HepG2 (cell line): ENCODE data around the gene MAPK4. TPM values are rescaled to one million over a fixed set of nuclear protein-coding genes. Genes with fewer than 3 reads are reported as not detected.

Source experiments
- ATAC-seq: fragments of 200-7000 bp; cut with Tn5 transposase; 3 replicates; pipeline ENCODE4 v1.9.1; 2020; ENCODE audit warnings: mild to moderate bottlenecking, moderate library complexity
- BruUV-seq: library from RNA; stranded (reverse); fragments of 400-500 nt; replicated peaks from 2 replicates; lab custom pipeline; 2021; lab: Mats Ljungman, UMichigan
- CTCF ChIA-PET: fragments of 300-600 bp; formaldehyde crosslinking; extraction: SDS; loops from one replicate; lab custom pipeline; 2021; ENCODE audit warnings: low total read pairs, inconsistent platforms, low intra/inter-chr PET ratio; lab: Yijun Ruan, JAX
- POLR2A ChIA-PET: fragments of 350-600 bp; sonication (Branson Sonifier 250); formaldehyde crosslinking; loops from one replicate; lab custom pipeline; 2020; ENCODE audit warnings: antibody characterized with exemption, inconsistent platforms; lab: Yijun Ruan, JAX
- DNase-seq: peaks from one replicate; pipeline ENCODE4 v3.0.0-alpha.2; 2015; ENCODE audit warnings: low spot score
- FAIRE-seq: peaks from 3 replicates; lab custom pipeline; 2011; peaks lifted over from hg19 to GRCh38; lab: Jason Lieb, UNC
- H2AFZ ChIP-seq: one replicate; pipeline ENCODE4 v1.6.1; 2011; ENCODE audit warnings: low read length, inconsistent platforms
- H3K27ac ChIP-seq: fragments of 300-600 bp; 3 replicates; pipeline ENCODE4 v1.8.0; 2011; ENCODE audit warnings: mixed run types, mild to moderate bottlenecking, mixed read lengths, low read length, inconsistent platforms; ENCODE audit not compliant: insufficient read depth; ENCODE audit errors: extremely low read length
- H3K27me3 ChIP-seq, 2 experiments: fragments of 200-600 bp in 1 of 2; 2 replicates in 1 of 2; 3 replicates in 1 of 2; pipeline versions ENCODE4 v1.6.0 to v1.8.0; 2011; ENCODE audit warnings: low read length in 2 of 2, mild to moderate bottlenecking in 2 of 2, moderate library complexity in 2 of 2, inconsistent platforms in 1 of 2; ENCODE audit not compliant: insufficient read depth in 2 of 2, control insufficient read depth in 1 of 2
- H3K36me3 ChIP-seq, 2 experiments: fragments of 200-600 bp in 1 of 2; replicated peaks in 1 of 2; 2 replicates in 1 of 2; 3 replicates in 1 of 2; pipeline versions ENCODE4 v1.5.1 to v1.8.0; 2011; ENCODE audit warnings: low read length in 2 of 2, inconsistent platforms in 1 of 2; ENCODE audit not compliant: insufficient read depth in 2 of 2, control insufficient read depth in 1 of 2
- H3K4me1 ChIP-seq: 2 replicates; pipeline ENCODE4 v1.5.1; 2012; ENCODE audit warnings: low read length, inconsistent platforms; ENCODE audit not compliant: insufficient read depth
- H3K4me2 ChIP-seq: 2 replicates; pipeline ENCODE4 v1.6.0; 2011; ENCODE audit warnings: low read depth, low read length, inconsistent platforms
- H3K4me3 ChIP-seq, 3 experiments: fragments of 200-600 bp in 1 of 3; sonication (generic), shearing (Covaris generic) in 1 of 3; replicated peaks in 1 of 3; 2 replicates each; pipeline ENCODE4 v1.5.1; 2011 to 2016; ENCODE audit warnings: low read length in 3 of 3, inconsistent platforms in 2 of 3, low read depth in 2 of 3, mild to moderate bottlenecking in 2 of 3, control low read depth in 1 of 3, mixed read lengths in 1 of 3; ENCODE audit not compliant: insufficient read depth in 1 of 3
- H3K79me2 ChIP-seq: one replicate; pipeline ENCODE4 v1.6.1; 2011; ENCODE audit warnings: low read length, inconsistent platforms; ENCODE audit not compliant: insufficient read depth
- H3K9ac ChIP-seq: 2 replicates; pipeline ENCODE4 v1.6.0; 2011; ENCODE audit warnings: mild to moderate bottlenecking, low read depth, low read length, inconsistent platforms; ENCODE audit not compliant: insufficient read depth
- H3K9me3 ChIP-seq: 2 replicates; pipeline ENCODE4 v1.5.1; 2012; ENCODE audit warnings: mild to moderate bottlenecking, low read length
- H4K20me1 ChIP-seq: 2 replicates; pipeline ENCODE4 v1.6.0; 2011; ENCODE audit warnings: inconsistent platforms, mild to moderate bottlenecking, low read length, moderate library complexity; ENCODE audit not compliant: insufficient read depth
- HINFP ChIP-seq: sonication (generic); formaldehyde crosslinking; IDR thresholded peaks from 2 replicates; pipeline ENCODE4 v1.4.0; 2020; ENCODE audit warnings: low read depth, mild to moderate bottlenecking, missing genetic modification reagents
- NR2C2 ChIP-seq: sonication (generic); formaldehyde crosslinking; IDR thresholded peaks from 2 replicates; pipeline ENCODE4 v1.4.0; 2020; ENCODE audit warnings: missing genetic modification reagents, mild to moderate bottlenecking, moderate library complexity, borderline replicate concordance
- TARDBP ChIP-seq: sonication (generic); formaldehyde crosslinking; IDR thresholded peaks from 2 replicates; pipeline ENCODE4 v1.8.0; 2022; ENCODE audit warnings: mild to moderate bottlenecking, missing genetic modification reagents
- THAP8 ChIP-seq: sonication (generic); formaldehyde crosslinking; IDR thresholded peaks from 2 replicates; pipeline ENCODE4 v1.5.1; 2020; ENCODE audit warnings: missing genetic modification reagents, mild to moderate bottlenecking, borderline replicate concordance
- ZFP41 ChIP-seq: sonication (generic); formaldehyde crosslinking; IDR thresholded peaks from 2 replicates; pipeline ENCODE4 v1.4.0; 2020; ENCODE audit warnings: mild to moderate bottlenecking, missing genetic modification reagents, borderline replicate concordance
- ZNF615 ChIP-seq: sonication (generic); formaldehyde crosslinking; IDR thresholded peaks from 2 replicates; pipeline ENCODE4 v1.5.0; 2020; ENCODE audit warnings: mild to moderate bottlenecking, missing genetic modification reagents, borderline replicate concordance
- WGBS: methylation state at CpG from one replicate; pipeline ENCODE4 v1.1.6; 2017; ENCODE audit warnings: low lambda C conversion rate; 5-methylcytosine and 5-hydroxymethylcytosine counted together
- in situ Hi-C: cut with HindIII; loops from 2 replicates; pipeline ENCODE4 v1.10.0; 2017; ENCODE audit warnings: low pct_unique_long_range_greater_than_20kb; ENCODE audit not compliant: extremely low pct_ligation_motif_present
- intact Hi-C: fragments of 100-400 bp; cut with micrococcal nuclease; formaldehyde crosslinking; loops from one replicate; pipeline ENCODE4 v1.10.0; 2022; ENCODE audit not compliant: unreplicated experiment
- polyA plus RNA-seq, 8 experiments: library from polyadenylated mRNA; depleted of rRNA in 3 of 8; stranded (reverse) in 7 of 8; unstranded in 1 of 8; fragments of >200 nt; fragmentation: Illumina TruSeq in 4 of 8; extraction: Trizol in 4 of 8; gene quantifications; 2 replicates each; pipeline versions ENCODE4 v1.2.1 to v1.2.3, GENCODE V29; 2011 to 2016; ENCODE audit warnings: low read depth in 4 of 8, missing spikeins in 1 of 8, mixed read lengths in 1 of 8; ENCODE audit not compliant: insufficient read depth in 1 of 8
- total RNA-seq, 5 experiments: library from RNA; depleted of rRNA; stranded (reverse); fragments of >200 nt; fragmentation: Illumina TruSeq; extraction: Trizol; gene quantifications; 2 replicates each; pipeline ENCODE4 v1.2.3, GENCODE V29; 2016; ENCODE audit warnings: low read depth in 1 of 5
- TF ChIP-seq, protein P1 (sequence below): IDR thresholded peaks from 2 replicates; pipeline ENCODE4 v1.6.1; 2016; ENCODE audit warnings: missing biosample characterization, missing genetic modification reagents, low read depth

The MAPK4 gene
- total and polyA plus RNA-seq, 2 of the 13 experiments (the other 11 are each of a cell fraction or from before 2014, with no cell fraction given) = not detected

- WGBS = 23% methylated on average over 8 of the region's 8 CpGs
- no peak for TF ChIP-seq ZFP41 (CRISPR knock-in tag)
- no peak for TF ChIP-seq TARDBP (CRISPR knock-in tag)
- no peak for TF ChIP-seq NR2C2 (CRISPR knock-in tag)
- TF ChIP-seq, protein P1, sequence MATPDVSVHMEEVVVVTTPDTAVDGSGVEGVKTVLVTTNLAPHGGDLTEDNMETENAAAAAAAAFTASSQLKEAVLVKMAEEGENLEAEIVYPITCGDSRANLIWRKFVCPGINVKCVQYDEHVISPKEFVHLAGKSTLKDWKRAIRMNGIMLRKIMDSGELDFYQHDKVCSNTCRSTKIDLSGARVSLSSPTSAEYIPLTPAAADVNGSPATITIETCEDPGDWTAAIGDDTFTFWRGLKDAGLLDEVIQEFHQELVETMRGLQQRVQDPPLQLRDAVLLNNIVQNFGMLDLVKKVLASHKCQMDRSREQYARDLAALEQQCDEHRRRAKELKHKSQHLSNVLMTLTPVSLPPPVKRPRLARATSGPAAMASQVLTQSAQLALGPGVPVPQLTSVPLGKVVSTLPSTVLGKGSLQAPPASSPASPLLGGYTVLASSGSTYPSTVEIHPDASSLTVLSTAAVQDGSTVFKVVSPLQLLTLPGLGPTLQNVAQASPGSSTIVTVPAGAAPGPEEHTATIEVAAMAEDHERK (CRISPR knock-in tag) = no peak
- TF ChIP-seq THAP8 (CRISPR knock-in tag) = no peak
- no peak for TF ChIP-seq ZNF615 (CRISPR knock-in tag)
- no peak for TF ChIP-seq HINFP (CRISPR knock-in tag)
- intact Hi-C loops = no loop called here
- H3K27ac ChIP-seq = no peak overlapping the region
- no peaks in the 10 kb centered on the region for H3K79me2 ChIP-seq
- no peak overlapping the region for H3K4me2 ChIP-seq
- ChIA-PET POLR2A (no interaction called here), CTCF (no interaction called here)
- no peaks in the 10 kb centered on the region for H3K36me3 ChIP-seq
- no peaks in the 10 kb centered on the region for H3K9me3 ChIP-seq
- H2AFZ ChIP-seq = no peak overlapping the region
- peaks cover 0 to 13% of the 10 kb centered on the region in 2 experiments; a peak in 2 of 5 replicates for H3K27me3 ChIP-seq
- in situ Hi-C loops = no loop called here
- no peak overlapping the region for H3K4me3 ChIP-seq
- no peak overlapping the region for H3K9ac ChIP-seq
- no peaks in the 10 kb centered on the region for H4K20me1 ChIP-seq
- FAIRE-seq (no peak), ATAC-seq (no peak), DNase-seq (no peak)
- H3K4me1 ChIP-seq = no peaks in the 10 kb centered on the region
- BruUV-seq = no TSS peak
Observed at GRCh38 chr18:50630895-50631294, 71.0 kb downstream of the MAPK4 start.
